D341Med (cell line): Measurements from ENCODE around the gene SUCLG1.
A peak's percentile ranks its signal among the peaks of the same experiment; 100 is the strongest.

Experiments used
- DNase-seq: peaks from one replicate; pipeline ENCODE4 v3.0.0; 2012; ENCODE audit warnings: low spot score

The SUCLG1 gene

DNA sequence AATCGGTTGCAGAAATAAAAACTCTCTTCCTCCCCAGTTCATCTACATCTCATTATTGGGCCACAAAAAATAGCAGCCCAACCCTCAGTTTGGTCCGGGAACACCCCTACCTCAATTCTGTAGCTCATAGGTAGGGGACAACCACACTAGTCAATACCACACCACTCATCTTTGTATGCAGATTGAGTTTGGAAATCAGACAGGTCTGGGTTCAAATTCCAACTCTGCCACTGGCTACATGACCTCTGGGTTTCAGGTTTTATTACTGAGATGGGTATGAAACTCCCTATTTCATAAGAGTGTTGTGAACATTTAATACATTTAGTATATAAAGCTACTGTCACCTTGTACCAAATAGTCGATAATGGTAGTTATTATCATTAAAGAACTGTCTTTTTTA, 2.2 kb upstream of the SUCLG1 start:
- DNase-seq = no peak

DNA sequence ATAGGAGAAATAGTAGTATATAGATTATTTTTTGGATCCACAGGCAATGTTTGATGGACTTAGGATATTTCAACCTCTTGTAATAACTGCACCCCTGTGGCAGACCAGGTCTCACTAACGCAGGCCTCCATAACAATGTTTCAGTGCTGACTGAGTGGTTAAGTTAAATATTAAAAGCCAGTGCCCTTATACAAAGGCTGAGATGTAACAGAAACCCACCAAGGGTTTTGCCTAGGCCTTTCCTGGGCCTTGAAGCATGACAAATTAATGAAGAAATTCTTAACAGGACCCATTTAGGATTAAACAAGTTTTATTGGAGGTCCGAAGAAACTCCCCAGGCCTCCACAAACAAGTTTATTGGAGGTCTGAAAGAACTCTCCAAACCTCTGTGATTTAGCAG, 1.6 kb upstream of the SUCLG1 start:
- no peak for DNase-seq

DNA sequence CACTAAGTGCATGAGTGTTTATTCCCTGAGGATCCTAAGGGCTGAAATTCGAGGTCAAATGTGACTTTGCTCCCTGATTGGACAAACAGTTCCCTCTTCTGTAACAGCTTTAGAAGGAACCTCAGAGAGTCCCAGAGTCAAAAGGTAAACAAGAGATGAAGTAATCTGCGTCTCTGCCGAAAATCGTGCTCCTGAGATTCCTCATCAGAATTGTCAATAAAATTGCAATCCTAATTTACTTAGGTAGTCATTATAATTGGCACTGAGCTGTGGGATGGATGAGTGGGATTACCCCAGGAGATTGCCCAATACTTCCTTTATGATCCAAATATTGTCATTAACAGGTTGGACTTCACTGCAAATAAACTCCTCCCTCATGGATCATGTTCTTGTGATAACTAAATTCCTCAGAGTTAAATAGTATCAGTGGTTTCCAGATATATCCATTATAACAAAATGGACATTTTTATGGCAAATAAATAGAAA, 907 bp upstream of the SUCLG1 start:
- no peak for DNase-seq

DNA sequence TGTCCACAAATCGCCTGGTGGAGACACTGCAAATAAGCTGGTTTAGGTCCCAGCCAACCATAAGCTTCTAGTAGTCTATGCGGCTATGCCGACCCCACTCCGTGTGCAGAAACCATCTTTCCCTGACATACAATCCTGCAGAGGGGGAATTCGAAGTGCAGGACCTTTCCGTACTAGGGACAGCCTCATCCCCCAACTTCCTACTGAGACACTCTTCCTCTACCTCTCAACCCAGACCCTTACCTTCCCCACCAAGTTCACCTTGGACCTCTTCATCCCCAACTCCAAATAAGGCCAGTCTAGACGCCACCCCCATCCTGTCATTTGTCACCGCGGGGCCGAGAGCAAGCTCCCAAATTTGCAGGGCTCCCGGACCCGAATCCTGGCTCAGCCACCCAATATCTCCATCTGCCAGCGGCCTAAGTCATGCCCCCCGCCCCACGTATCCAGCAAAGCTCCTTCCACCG, 496 bp downstream of the SUCLG1 start:
- peak; percentile 36 for DNase-seq

DNA sequence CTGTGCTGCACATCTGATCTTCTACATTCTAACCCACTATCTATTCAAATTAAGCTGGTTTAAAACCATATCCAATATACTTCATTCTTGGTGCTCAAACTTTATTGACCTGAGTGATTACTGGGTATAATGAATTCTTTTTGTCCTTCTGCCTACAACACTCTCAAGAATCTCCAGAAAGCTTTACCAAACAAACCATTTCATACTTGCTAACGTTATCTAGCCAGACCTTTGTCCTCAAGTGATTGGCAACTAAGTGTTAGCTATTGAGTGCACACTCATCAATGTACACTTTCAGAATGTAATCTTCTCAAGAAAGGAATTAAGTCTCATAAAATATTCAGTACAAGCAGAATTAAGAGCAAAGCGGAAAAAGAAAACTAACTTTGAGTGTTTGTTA, 1.4 kb downstream of the SUCLG1 start:
- DNase-seq = no peak

DNA sequence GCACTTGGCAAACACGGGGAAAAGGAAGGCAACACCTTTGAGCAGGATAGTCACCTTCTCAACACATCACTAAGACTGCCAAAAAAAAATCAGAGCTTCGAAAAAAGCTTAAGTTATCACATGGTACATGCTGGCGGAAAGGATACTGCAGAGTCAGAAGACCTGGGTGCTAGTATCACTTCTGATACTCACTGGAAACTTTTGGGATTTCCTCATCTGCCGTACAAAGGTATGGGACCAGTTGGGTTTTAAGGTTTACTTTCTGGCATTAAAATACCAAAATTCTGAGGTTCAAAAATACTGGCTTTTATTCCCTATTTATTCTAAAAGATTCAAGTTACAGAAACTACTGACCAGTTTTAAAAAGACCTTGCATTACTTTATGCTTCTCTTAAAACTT, 2.9 kb downstream of the SUCLG1 start:
- DNase-seq = no peak

DNA sequence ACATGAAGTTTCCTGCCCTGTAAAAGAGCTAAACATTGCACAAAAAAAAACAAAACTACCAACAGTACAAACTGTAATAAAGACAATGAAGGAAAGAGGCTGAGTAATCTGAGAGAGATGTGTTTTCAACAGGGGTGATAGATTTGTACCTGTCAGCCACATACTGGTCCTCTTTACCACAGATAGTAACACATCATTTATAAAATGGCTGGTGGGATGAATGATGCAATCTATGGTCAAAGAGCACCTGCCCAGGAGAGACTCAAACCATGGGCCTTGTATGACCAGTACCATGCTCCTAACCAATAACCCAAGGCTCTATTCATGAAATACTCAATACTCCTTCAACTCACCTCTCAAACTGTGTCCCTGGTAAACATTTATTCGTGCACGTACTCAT, 4.5 kb downstream of the SUCLG1 start:
- DNase-seq = no peak

DNA sequence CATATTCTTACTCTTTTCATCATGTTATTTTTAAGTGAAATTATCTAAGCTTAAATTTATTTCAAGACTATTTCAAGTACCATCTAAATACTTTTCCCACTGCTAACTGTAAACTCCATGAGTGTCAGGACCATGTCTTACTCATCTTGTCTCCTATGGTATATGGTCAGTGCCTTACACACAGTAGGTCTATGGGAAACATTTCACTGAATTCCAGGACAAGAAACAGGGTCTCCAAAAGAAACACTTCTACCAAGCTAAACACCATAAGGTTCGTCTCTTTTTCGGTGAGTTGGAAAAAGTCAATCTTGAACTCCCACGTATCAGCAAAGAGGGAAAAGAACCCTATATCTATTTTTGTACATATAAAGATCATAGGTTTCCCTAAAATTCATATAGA, 6.5 kb downstream of the SUCLG1 start:
- no peak for DNase-seq

DNA sequence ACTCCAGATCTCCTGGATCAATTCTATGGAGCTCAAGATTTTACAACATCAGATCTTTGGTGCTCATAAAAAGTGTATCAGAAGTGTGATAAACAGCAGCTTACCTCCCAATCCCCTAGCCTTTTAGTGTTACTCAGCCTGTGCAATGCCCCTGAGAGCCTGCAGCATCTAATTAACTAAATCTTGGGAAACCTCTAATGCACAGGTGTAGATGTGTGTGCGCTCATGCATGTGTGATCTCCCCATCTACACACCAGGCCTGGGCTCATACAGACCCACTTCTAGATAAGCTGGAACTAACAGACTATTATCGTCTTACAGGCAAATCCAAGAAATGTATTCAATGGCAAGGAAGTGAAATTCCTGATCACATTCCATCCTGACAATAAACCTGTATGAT, 7.5 kb downstream of the SUCLG1 start:
- peak; percentile 27 for DNase-seq

DNA sequence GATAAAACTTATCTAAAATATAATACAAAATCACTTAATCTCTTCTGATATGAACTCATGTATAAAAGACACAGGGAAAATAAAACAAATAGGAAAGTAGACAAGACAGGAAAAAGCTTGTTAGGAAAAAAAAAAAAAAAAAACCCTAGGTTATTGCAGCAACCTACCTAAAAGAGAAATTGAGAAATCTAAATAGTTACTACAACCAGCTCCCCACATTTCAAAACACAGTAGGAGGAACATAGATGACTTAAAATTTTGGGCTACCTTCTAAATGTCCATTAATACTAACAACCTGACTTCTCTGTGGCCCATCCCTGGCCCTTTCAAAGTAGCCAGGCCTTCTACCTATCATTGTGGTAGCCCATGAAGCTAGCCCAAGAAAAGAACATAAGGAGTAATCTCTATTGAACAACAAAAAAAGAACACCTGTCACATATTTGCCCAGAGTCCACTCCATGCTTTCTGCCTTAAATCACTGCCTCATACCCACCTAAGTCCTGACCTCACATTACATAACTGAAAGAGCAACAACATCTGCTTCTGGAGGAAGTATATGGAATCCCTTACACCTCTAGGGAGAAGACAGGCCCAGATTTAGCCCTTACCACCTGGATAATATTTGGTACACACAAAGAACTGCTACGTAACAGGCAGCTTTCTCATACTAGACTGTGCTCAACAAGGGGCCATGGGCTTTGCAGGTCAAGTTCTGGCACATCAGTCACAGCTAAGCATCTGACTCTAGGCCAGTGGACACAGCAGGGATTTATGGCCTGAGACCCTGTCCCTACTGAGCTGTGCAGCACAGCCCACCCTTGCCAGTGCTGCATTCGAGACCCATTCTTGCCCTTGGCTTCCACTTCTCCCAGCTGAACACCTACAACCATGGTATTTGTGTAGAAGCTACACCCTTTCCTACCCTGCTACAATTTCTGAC, 8.5 kb downstream of the SUCLG1 start:
- DNase-seq = peak; percentile 14

DNA sequence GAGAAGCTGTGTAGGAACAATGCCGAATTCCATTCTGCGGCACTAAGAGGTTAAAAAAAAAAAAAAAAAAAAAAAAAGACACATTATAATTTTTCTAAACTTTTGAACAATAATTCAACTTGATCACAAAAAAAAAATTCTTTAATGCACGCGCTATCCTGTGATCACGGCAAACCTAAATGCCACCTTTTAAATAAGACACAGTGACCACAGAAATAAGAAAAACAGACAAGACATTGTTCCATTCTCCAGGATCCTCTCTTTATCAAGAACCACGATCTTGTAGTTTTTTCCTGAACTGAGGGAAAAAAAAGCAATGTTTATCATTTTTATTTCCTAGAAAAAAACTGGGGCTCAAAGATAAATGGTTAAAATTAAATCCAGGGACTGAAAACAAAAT, 9.4 kb downstream of the SUCLG1 start:
- DNase-seq = no peak

DNA sequence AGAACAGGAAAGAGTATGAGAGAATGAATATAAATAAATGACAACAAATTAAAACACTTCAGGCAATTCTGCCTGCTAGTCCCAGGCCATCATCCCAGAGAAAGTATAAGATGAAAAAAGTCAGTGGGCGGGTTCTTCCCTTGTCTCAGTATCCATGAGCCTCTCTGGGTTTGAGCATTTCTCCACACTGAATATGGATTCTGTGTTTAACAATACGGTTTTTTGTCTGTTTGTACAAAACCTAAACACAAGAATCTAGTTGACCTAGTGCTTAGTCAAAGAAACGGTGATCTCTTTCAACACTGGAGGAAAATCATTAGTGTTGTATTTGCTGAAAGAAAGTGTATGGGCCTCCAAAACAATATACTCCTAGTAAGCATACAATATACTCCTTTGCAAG, 10.0 kb downstream of the SUCLG1 start:
- no peak for DNase-seq

DNA sequence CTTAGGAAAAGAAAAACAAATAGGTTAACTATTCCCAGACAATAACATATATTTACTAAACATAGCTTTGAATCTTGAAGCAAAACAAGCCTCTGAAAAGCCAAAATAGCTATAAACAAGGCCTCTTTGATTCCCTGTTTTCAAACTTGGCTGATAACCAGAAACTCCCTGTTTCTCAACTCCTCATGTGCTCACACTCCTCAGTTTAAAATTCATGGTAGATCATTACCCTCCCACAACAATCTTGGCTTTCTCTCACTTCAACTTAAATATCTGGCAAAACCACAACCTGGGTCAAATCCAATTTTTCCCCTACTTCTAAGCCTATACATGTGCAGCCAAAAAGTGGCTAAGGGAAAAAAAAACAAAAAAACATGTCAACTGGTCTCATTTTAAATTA, 15.6 kb downstream of the SUCLG1 start:
- no peak for DNase-seq

DNA sequence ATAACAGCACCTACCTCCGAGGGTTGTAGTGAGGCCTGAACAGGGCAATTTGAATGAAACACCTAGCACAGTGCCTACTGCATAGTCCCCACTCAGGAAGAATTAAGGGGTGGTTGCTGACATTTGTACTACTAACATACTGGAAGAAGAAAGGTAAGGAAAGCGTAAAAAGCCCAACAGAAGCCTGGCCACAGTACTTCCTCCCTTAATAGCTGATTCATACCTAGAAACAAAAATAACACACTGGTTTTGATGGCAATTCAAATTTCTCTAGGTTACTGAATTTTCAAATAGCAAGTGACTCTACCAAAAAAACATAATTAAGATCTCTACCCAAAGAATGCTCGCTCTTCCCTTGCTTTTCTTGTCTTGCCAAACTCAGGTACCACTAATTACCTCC, 16.2 kb downstream of the SUCLG1 start:
- DNase-seq = no peak

DNA sequence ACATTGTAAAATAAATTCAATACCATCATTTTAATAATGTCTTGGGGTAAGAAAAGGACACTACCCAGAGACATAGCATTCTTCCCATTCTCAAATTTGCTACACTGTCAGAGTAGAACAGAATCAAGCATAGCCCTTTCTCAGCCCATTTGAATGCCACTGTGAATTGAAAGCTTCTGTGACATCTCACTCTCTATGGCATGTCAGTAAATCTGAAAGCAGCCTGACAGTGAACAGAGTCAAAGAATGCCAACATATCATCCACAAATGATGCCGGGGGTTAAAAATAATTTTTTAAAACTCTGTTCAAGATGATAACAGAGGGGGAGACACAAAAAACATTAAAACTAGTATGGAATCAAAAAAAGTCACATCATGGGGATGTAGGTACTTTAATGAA, 17.6 kb downstream of the SUCLG1 start:
- DNase-seq = no peak

DNA sequence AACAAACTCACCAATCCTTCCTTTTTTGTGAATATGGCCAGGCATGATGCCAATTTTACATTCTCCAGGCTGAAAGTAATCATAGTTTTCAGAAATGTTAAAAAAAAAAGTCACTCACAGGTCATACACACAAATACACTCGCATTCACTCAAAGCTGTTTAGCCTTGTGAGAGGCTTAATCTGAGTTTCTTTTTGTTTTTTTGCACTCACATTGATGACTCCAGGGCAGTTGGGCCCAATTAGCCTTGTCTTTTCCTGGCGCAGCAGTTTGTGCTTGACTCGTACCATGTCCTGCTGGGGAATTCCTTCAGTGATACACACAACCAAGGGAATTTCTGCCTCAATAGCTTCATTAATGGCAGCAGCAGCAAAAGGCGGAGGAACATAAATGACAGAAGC, 18.0 kb downstream of the SUCLG1 start:
- DNase-seq = no peak

DNA sequence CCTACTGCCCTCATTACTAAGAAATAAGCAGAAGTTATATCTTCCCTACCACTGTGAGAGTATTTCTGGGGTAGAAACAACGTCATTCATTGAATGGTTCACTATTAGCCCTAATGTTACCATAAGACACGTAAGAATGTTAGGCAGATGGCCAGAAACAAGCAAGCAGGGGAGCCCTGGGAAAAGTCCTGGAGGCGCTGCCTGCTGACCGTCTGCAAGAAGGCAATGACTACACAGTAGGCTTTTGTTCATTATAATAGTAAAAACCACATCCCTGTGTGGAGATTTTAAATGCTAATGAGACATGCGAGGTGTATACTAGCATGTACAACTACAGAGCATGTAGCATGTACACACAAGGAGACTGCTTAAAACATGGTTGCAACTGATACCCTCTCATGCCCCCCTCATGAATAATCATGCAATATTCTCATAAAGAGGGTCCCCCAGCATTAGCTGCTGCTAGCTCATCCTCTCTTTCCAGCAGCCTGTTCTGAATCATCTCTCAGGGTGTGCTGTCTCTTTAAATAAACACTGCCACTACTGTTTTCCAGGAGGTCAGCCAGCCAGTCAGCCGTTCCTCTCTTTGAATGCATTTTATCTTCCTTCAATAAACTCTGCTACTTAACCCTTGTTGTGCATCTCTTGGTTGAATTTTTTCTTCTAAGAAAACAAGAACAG, 23.6 kb downstream of the SUCLG1 start:
- DNase-seq = no peak

DNA sequence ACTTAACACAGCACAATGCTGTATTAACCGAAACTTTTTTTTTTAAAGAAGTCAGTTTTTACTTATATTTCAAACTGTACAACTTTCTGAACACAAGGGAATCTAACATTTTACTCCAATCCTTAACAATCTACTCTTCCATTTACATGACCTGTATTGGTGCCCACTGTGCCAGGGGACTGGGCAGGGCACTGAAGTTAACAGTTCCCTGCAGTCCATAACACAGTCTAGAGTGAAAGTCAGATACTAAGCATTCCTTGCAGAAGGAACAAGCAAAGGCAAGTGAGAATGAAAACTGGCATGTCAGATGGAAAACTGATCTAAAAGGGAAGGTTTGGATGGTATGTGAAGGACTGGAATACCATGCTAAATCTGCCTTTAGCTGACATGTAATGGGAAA, 29.8 kb downstream of the SUCLG1 start:
- no peak for DNase-seq

DNA sequence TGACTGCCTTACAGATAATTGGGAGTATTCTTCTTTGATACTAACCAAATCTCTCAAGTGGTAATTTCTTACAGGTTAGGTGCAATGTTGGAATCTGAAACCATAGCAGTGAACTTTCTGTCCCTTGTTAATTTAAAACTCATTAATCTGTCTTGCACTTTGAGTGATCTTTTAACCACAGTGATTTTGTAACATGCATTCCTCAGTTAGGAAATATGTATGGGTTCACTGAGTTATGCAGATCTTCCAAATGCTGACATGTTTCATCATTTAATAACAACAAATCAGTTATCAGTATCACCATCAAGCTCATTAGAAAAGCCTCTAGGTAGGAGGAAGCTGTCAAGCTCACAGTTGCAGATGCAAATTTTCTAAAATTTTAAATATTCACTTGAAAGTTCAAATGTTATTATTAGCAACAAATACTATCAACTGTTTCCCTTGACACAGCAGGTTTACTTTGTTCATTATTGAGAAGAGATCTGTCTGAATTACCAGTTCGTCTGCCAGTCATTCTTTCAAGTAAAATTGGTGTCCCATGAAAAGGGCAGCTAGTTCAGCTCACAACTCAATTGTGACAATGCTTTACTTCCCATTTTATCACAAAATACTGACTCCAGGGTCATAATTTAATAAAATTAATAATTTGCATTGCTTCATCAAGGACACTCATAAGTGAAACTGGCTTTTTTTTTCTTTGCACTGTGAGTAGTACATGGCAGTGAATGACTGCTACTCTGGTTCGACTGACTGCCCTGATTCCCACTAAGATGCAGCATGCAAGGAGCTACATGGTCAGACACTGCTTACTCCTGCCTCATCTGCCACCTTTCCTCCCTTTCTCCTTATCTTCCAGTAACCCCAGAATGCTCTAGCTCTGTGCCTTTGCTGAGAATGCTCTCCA, 31.6 kb downstream of the SUCLG1 start:
- no peak for DNase-seq

DNA sequence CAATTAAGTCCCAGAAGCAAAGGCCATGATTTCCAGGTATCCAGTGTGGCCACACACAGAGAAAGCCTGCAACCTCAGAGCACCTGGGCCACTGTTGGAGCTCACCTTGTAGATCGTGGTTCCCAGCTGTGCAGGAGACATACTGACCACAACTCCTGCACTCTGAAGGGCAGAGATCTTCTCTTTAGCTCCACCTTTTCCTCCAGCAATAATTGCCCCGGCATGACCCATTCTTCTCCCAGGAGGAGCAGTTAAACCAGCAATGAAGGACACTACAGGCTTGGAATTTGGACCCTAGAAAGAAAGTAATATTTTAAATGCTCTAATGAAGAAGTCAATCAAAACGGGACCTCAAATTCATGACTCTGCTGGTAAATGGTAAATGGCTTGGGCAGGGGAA, 33.8 kb downstream of the SUCLG1 start:
- DNase-seq = no peak

DNA sequence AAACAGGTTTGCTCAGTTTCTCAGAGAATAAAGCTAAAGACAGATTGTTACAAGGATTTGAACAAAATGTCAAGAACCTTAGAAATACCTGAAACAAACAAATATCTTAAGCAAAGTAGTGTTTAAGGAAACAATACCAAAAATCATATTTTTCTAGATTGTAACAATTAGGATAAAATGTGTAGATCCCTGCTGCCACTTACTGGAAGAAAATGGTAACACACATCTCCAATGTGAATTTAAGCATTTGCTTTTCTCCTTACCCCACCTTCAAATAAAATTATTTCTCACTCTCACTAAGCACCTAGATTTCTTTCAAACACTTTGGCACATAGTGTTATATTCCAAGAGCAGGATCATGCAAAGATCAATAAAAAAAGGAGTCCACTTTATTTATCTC, 34.9 kb downstream of the SUCLG1 start:
- no peak for DNase-seq

DNA sequence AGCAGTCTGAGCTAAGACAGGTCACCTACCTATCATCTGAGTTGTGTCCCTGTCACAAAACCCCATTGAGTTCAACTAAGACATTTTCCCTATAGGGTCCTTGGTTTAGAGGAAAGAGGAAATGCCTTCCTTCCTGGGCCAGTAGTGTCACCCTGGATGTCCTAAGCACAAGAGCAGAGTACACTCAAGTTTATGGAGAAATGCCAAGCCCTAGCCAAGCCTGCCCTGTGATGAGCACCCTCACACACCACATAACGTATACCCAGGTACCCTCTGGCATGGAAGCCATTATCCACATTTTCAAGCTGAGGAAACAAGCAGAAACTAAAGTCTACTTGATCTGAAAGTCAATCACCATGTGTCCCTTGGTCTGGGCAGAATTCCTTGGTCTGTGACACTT, 37.3 kb downstream of the SUCLG1 start:
- no peak for DNase-seq
